ENCODE data around the gene DMRTA2.

GRCh38 chr1:50418600-50419109 is 4.6 kb downstream of the DMRTA2 start:
- TF ChIP-seq POLR2AphosphoS5 (IDR thresholded peaks at IDR 0.05), result no peak
- TF ChIP-seq EP300 (IDR thresholded peaks at IDR 0.05), result no peak
- TF ChIP-seq CTCF (IDR thresholded peaks at IDR 0.05), result no peak
- no peak for TF ChIP-seq POLR2A (IDR thresholded peaks at IDR 0.05)
